ENCODE results near the gene GATA3.

GRCh38 chr10:8058274-8059111 is 4.0 kb downstream of the GATA3 start:
- no peak for TF ChIP-seq CTCF (IDR thresholded peaks at IDR 0.05)
- TF ChIP-seq POLR2A (IDR thresholded peaks at IDR 0.05) = no peak

Measured in esophagus squamous epithelium (tissue), 4 donors.